Common myeloid progenitor, CD34-positive (primary cell): ENCODE results near the gene SLC35A5.

Source experiments
- CTCF ChIA-PET: fragments of 350-600 bp; sonication (Branson Sonifier 250); formaldehyde crosslinking; loops from one replicate; lab custom pipeline; 2021; ENCODE audit warnings: antibody characterized with exemption; lab: Charles Lee
- POLR2A ChIA-PET: fragments of 350-600 bp; sonication (Branson Sonifier 250); formaldehyde crosslinking; loops from one replicate; lab custom pipeline; 2021; ENCODE audit warnings: antibody characterized with exemption; lab: Charles Lee
- DNase-seq, 3 donors: peaks; one replicate each; pipeline versions ENCODE4 v3.0.0 to v3.0.0-alpha.2; 2013
- H3K27ac ChIP-seq, 2 experiments: 1 replicate in 1 of 2; 2 replicates in 1 of 2; pipeline ENCODE4 v1.7.0; 2013; ENCODE audit warnings: inconsistent platforms in 2 of 2, low read length in 2 of 2, mild to moderate bottlenecking in 2 of 2, low read depth in 1 of 2, moderate library complexity in 1 of 2; ENCODE audit not compliant: severe bottlenecking in 2 of 2, insufficient read depth in 1 of 2, poor library complexity in 1 of 2
- H3K27me3 ChIP-seq, 5 experiments: replicated peaks in 2 of 5; 1 replicate in 3 of 5; 2 replicates in 2 of 5; pipeline versions ENCODE4 v1.6.1 to v1.7.0; 2013; ENCODE audit warnings: low read length in 4 of 5, mild to moderate bottlenecking in 2 of 5, moderate library complexity in 2 of 5, inconsistent platforms in 1 of 5; ENCODE audit not compliant: insufficient read depth in 5 of 5, control insufficient read depth in 4 of 5
- H3K36me3 ChIP-seq, 4 experiments: 1 replicate in 2 of 4; 2 replicates in 2 of 4; pipeline versions ENCODE4 v1.6.1 to v1.7.0; 2013; ENCODE audit warnings: low read length in 3 of 4, control low read depth in 1 of 4, mild to moderate bottlenecking in 1 of 4; ENCODE audit not compliant: control insufficient read depth in 4 of 4, insufficient read depth in 4 of 4
- H3K4me1 ChIP-seq, 4 experiments: 1 replicate in 3 of 4; 2 replicates in 1 of 4; pipeline versions ENCODE4 v1.6.1 to v1.7.1; 2013; ENCODE audit warnings: low read length in 3 of 4, mild to moderate bottlenecking in 3 of 4, control low read depth in 1 of 4, inconsistent platforms in 1 of 4, moderate library complexity in 1 of 4; ENCODE audit not compliant: control insufficient read depth in 4 of 4, insufficient read depth in 4 of 4; ENCODE audit errors: control extremely low read depth in 1 of 4
- H3K4me3 ChIP-seq, 7 experiments: 1 replicate in 4 of 7; 2 replicates in 3 of 7; pipeline versions ENCODE4 v1.5.1 to v1.7.0; 2013; ENCODE audit warnings: mild to moderate bottlenecking in 7 of 7, low read length in 6 of 7, moderate library complexity in 6 of 7, inconsistent platforms in 2 of 7, low read depth in 2 of 7, control low read depth in 1 of 7; ENCODE audit not compliant: insufficient read depth in 4 of 7, control insufficient read depth in 1 of 7; ENCODE audit errors: extremely low read depth in 1 of 7
- H3K9me3 ChIP-seq, 5 experiments: 1 replicate in 4 of 5; 2 replicates in 1 of 5; pipeline versions ENCODE4 v1.6.1 to v1.7.1; 2013; ENCODE audit warnings: low read length in 4 of 5, mild to moderate bottlenecking in 2 of 5, inconsistent platforms in 1 of 5, low read depth in 1 of 5, moderate library complexity in 1 of 5; ENCODE audit not compliant: control insufficient read depth in 4 of 5, insufficient read depth in 2 of 5; ENCODE audit errors: control extremely low read depth in 1 of 5
- WGBS: methylation state at CpG from one replicate; pipeline ENCODE4 v1.1.5; 2013; ENCODE audit not compliant: insufficient coverage; 5-methylcytosine and 5-hydroxymethylcytosine counted together

SLC35A5 gene

DNA sequence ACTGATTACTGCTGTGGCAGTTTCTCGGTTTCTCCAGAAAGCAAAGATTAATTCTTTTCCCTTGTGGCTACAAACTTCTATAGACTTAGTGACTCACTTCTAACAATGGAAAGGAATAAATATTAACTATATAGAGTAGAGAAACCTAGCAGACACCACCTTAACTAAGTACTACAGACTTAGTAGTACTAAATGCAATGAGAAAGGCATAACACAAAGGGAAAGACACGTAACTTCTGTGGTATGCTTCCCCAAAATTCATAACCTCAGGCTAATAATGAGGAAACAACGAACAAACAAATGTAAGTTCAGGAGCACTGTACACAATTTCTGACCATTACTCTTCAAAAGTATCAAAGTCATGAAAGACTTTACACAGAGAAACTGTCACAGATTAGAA lies 31.3 kb upstream of the SLC35A5 start:
- H3K27ac ChIP-seq: no peak overlapping the region

DNA sequence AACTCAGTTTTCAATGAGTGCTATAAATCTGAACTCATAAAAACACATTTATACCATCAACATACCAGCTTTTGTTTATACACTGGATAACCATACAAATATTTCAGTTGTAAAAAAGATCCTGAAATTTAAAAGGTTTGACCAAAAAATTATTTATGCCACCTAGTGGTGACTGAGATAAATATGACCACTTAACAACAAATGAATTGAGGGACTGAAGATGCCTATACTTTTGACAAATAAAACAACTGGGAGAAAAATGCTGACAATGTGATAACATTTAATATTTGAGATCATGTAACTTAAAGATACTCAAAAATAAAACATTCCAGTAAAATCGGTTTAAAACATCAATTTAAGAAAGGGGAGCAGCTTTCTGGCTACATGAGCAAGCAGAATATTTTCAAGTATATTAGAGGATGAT lies 30.5 kb upstream of the SLC35A5 start:
- ChIA-PET POLR2A (no interaction called here), CTCF (interaction anchor here (0.7 to 1.5 kb wide), 9 partner anchors 8 to 423 kb away, joined by 3 to 15 read pairs (median 4); partner anchors contain the start of gene SLC9C1)
- Histone ChIP-seq H3K27me3 (no peaks in the 10 kb centered on the region), H3K4me1 (no peaks in the 10 kb centered on the region), H3K27ac (no peak overlapping the region), H3K9me3 (no peaks in the 10 kb centered on the region), H3K4me3 (no peak overlapping the region), H3K36me3 (peaks cover 16 to 70% (median 27%) of the 10 kb centered on the region in 4 experiments)
- WGBS: no CpG with 5 or more reads among the region's 1 CpG
- peak; percentile 55 to 79 (median 69) for DNase-seq

More for the DNA sequence above, 31.3 kb upstream of the SLC35A5 start:
- ChIA-PET POLR2A (no interaction called here), CTCF (interaction anchor here (0.7 to 1.5 kb wide), 7 partner anchors 9 to 420 kb away, joined by 3 to 15 read pairs (median 4); partner anchors contain the start of gene SLC9C1)
- DNase-seq: no peak
- Histone ChIP-seq H3K4me3 (no peak overlapping the region), H3K36me3 (peaks cover 11 to 64% (median 24%) of the 10 kb centered on the region in 4 experiments), H3K27me3 (no peaks in the 10 kb centered on the region), H3K9me3 (no peaks in the 10 kb centered on the region), H3K4me1 (no peaks in the 10 kb centered on the region)
- WGBS: 100% methylated on average over 1 of the region's 3 CpGs

DNA sequence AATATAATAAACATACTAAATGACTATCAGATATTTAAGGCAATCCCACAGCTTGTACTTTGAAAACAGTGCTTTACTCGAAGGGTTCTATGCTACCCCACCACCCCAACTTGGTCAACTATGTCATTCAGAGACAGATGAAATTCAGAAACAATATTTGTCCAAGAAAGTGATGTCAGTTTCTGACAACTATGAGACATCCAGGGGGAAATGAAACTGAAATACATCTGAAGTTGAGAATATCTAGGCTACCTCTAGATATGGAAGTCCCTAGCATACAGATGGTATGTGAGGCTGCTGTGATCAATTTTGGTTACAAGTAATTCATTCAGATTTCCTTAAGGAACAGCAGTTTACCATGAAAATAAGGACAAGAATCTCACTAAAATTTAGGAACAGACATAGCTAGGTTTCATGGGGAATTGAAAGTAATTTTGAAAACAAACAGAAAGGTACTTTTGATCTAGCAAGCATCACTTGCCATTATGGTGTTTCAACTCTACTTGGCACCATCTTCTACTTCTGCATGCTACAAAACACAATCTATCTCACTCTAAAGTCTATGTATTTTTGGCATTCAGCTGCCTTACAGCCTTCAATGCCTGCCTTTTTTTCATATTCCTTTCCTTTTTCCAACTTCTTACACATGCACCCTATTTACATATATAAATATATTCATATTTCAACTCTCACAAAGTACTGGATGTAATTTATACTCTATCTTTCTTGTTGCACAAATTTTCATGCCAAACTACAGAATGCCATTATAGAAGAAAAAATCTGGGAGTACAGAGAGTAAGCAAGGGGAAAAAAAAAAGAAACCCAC lies 21.8 kb upstream of the SLC35A5 start:
- no peaks in the 10 kb centered on the region for H3K9me3 ChIP-seq
- H3K4me1 ChIP-seq: no peaks in the 10 kb centered on the region
- ChIA-PET POLR2A (no interaction called here), CTCF (interaction anchor here (0.8 to 1.0 kb wide), 3 partner anchors 9 to 247 kb away, joined by 3 to 4 read pairs (median 3); no protein-coding TSS in a partner anchor)
- H3K27ac ChIP-seq: no peak overlapping the region
- WGBS: no CpG with 5 or more reads among the region's 1 CpG
- no peak overlapping the region for H3K4me3 ChIP-seq
- no peak for DNase-seq
- H3K27me3 ChIP-seq: no peaks in the 10 kb centered on the region
- peaks cover 15 to 51% (median 34%) of the 10 kb centered on the region in 4 experiments for H3K36me3 ChIP-seq

DNA sequence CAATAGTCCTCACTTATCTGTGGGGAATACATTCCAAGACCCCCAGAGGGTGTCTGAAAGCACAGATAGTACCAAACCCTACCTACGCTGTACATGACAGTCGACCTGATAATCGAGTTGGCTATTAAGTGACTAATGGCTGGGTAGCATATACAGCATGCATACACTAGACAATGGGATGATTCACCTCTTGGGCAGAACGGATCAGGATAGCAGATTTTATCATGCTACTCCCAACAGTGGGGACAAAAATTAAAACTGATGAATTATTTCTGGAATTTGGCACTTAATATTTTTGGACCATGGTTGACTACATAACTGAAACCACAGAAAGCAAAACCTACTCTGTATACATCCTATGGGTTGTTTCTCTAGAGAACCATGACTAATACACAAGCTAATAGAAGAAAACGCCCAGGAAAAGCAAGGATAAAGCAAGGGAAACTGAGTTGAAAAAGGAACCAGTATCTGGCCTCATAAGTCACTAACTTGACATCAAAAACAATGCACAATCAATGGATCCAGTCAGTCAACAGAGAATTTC lies 15.6 kb upstream of the SLC35A5 start:
- Histone ChIP-seq H3K27ac (no peak overlapping the region), H3K9me3 (no peaks in the 10 kb centered on the region), H3K4me3 (no peak overlapping the region), H3K4me1 (no peaks in the 10 kb centered on the region), H3K27me3 (no peaks in the 10 kb centered on the region), H3K36me3 (peaks cover 13 to 57% (median 37%) of the 10 kb centered on the region in 4 experiments)
- CTCF ChIA-PET: no interaction called here
- POLR2A ChIA-PET: no interaction called here
- 100% methylated on average over 1 of the region's 5 CpGs for WGBS
- DNase-seq: no peak

DNA sequence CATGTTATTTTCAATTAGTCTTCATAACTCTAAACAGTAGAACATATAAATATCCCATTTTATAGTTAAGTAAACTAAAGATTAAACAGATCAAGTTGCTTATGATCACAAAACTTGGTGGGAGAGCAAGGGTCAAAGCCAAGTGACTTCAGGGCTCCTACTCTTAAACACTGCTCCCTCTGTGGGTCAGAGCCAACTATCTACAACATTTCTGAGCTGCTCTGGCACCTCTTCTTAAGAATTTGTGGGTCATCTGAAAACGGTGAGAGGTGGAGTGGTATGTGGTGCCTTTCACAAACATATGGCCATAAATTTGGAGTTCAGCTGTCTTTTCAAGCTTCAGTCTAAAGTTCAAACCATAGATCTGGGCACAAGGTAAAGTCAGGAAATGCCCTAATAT lies 11.0 kb upstream of the SLC35A5 start:
- Histone ChIP-seq H3K27ac (no peak overlapping the region), H3K27me3 (no peaks in the 10 kb centered on the region), H3K4me3 (no peak overlapping the region), H3K9me3 (no peaks in the 10 kb centered on the region), H3K36me3 (peaks cover 13 to 45% (median 25%) of the 10 kb centered on the region in 4 experiments), H3K4me1 (peaks cover 0 to 11% (median 5%) of the 10 kb centered on the region in 4 experiments)
- DNase-seq: no peak
- ChIA-PET POLR2A (no interaction called here), CTCF (no interaction called here)
- no CpG with 5 or more reads among the region's 1 CpG for WGBS

DNA sequence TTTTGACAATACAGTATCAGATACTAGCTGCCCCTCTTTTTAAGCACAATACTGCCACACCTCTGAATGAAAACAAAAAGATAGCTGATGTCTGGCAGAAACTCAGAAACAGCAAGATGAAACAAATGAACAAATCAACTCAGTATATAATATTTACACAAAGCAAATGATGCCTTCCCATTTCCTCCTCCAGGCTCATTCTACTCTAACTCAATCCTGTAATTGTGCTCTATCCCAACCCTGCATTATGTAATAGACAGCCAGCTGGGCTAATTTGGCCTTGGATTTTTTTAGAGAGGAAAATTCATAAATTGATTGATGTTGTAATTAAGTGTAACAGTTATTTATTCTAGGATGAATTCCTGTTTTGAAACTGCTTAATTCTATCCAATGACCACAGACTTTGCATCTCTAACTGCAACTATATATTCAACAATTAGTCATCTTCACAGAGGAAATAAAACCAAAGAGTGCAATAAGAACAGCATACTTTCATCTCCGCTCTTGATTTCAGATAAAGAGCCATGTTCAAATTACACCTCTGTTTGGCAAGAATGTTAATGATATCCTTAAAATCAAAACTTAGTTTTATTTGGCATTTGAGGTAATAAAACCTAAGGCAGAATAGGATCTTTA lies 6.2 kb upstream of the SLC35A5 start:
- no peaks in the 10 kb centered on the region for H3K9me3 ChIP-seq
- WGBS: no CpG with 5 or more reads among the region's 1 CpG
- H3K4me1 ChIP-seq: peaks cover 12 to 42% (median 25%) of the 10 kb centered on the region in 4 experiments
- POLR2A ChIA-PET: no interaction called here
- DNase-seq: peak in 1 of 3 donors; percentile 9
- H3K27ac ChIP-seq: no peak overlapping the region
- CTCF ChIA-PET: interaction anchor here (1.0 kb wide), 1 partner anchor 251 kb away, joined by 3 read pairs; no protein-coding TSS in a partner anchor
- no peaks in the 10 kb centered on the region for H3K27me3 ChIP-seq
- peaks cover 0 to 18% (median 5%) of the 10 kb centered on the region in 4 experiments for H3K36me3 ChIP-seq
- no peak overlapping the region for H3K4me3 ChIP-seq
